Measurements from ENCODE around the gene NTRK2. TPM values are rescaled to one million over a fixed set of nuclear protein-coding genes. Genes with fewer than 3 reads are reported as not detected.

Gene NTRK2
- total RNA-seq, 1 donor from 2014 or later, result 0.07 TPM

- no peak for TF ChIP-seq CTCF (IDR thresholded peaks at IDR 0.05)
- no peak for ATAC-seq (ENCODE audit: low read depth)
- intact Hi-C loops (cut with micrococcal nuclease), result no loop called here
- ChIA-PET CTCF (no interaction called here), POLR2A (no interaction called here)
- Mint-ChIP-seq H3K27me3 (no peaks in the 10 kb centered on the region), H3K27ac (no peak overlapping the region), H3K36me3 (ENCODE audit: low read depth) (no peaks in the 10 kb centered on the region), H3K4me1 (no peaks in the 10 kb centered on the region), H3K9me3 (no peaks in the 10 kb centered on the region), H3K4me3 (no peak overlapping the region)
- DNase-seq, result no peak
Measured at GRCh38 chr9:84867186-84867585, 197.7 kb downstream of the NTRK2 start.

- no peaks in the 10 kb centered on the region for H3K9me3 Mint-ChIP-seq
- H3K36me3 Mint-ChIP-seq (ENCODE audit: low read depth), result no peaks in the 10 kb centered on the region
- no peak for TF ChIP-seq CTCF (IDR thresholded peaks at IDR 0.05)
- ATAC-seq (ENCODE audit: low read depth) (no peak), DNase-seq (no peak)
- no peak overlapping the region for H3K4me3 Mint-ChIP-seq
- intact Hi-C loops (cut with micrococcal nuclease), result no loop called here
- no peaks in the 10 kb centered on the region for H3K4me1 Mint-ChIP-seq
- H3K27ac Mint-ChIP-seq, result no peak overlapping the region
- POLR2A ChIA-PET, result no interaction called here
- no peaks in the 10 kb centered on the region for H3K27me3 Mint-ChIP-seq
- CTCF ChIA-PET, result no interaction called here
Measured at GRCh38 chr9:84869091-84869490, 199.6 kb downstream of the NTRK2 start.

GRCh38 chr9:84871983-84872382 lies 202.5 kb downstream of the NTRK2 start:
- intact Hi-C loops (cut with micrococcal nuclease), result no loop called here
- H3K27ac Mint-ChIP-seq, result no peak overlapping the region
- no peak for ATAC-seq (ENCODE audit: low read depth)
- H3K4me3 Mint-ChIP-seq, result no peak overlapping the region
- POLR2A ChIA-PET, result no interaction called here
- H3K4me1 Mint-ChIP-seq, result peaks cover 1% of the 10 kb centered on the region
- no peak for DNase-seq
- CTCF ChIA-PET, result no interaction called here
- TF ChIP-seq CTCF (IDR thresholded peaks at IDR 0.05), result no peak
- H3K36me3 Mint-ChIP-seq (ENCODE audit: low read depth), result no peaks in the 10 kb centered on the region
- no peaks in the 10 kb centered on the region for H3K9me3 Mint-ChIP-seq
- H3K27me3 Mint-ChIP-seq, result no peaks in the 10 kb centered on the region

- Mint-ChIP-seq H3K27me3 (no peaks in the 10 kb centered on the region), H3K9me3 (no peaks in the 10 kb centered on the region), H3K4me3 (no peak overlapping the region), H3K27ac (no peak overlapping the region), H3K36me3 (ENCODE audit: low read depth) (no peaks in the 10 kb centered on the region), H3K4me1 (peaks cover 1% of the 10 kb centered on the region)
- intact Hi-C loops (cut with micrococcal nuclease), result no loop called here
- TF ChIP-seq CTCF (IDR thresholded peaks at IDR 0.05), result no peak
- no peak for DNase-seq
- CTCF ChIA-PET, result no interaction called here
- no peak for ATAC-seq (ENCODE audit: low read depth)
- POLR2A ChIA-PET, result no interaction called here
Measured at GRCh38 chr9:84874022-84874421, 204.5 kb downstream of the NTRK2 start.

GRCh38 chr9:84874596-84874995 lies 205.1 kb downstream of the NTRK2 start:
- no peak for ATAC-seq (ENCODE audit: low read depth)
- Mint-ChIP-seq H3K4me3 (no peak overlapping the region), H3K27ac (no peak overlapping the region), H3K4me1 (peaks cover 1% of the 10 kb centered on the region), H3K9me3 (no peaks in the 10 kb centered on the region), H3K36me3 (ENCODE audit: low read depth) (no peaks in the 10 kb centered on the region), H3K27me3 (no peaks in the 10 kb centered on the region)
- no peak for TF ChIP-seq CTCF (IDR thresholded peaks at IDR 0.05)
- intact Hi-C loops (cut with micrococcal nuclease), result no loop called here
- ChIA-PET CTCF (no interaction called here), POLR2A (no interaction called here)
- no peak for DNase-seq

Data from activated B cell treated with CpG ODN at 0.5 μM for 24 hours (primary cell).